NCI-H748 treated with DMSO at 0.1 percent for 48 hours (cell line): ENCODE results near the gene CEACAM1.
"Not testable (repeated sequence)": the region's sequence is repeated elsewhere in the genome, so short reads cannot be mapped to it uniquely, and the experiment has no call there.

Experiments
- DNase-seq: peaks from one replicate; lab custom pipeline; 2025; lab: John Stamatoyannopoulos, UW

Gene CEACAM1

DNA sequence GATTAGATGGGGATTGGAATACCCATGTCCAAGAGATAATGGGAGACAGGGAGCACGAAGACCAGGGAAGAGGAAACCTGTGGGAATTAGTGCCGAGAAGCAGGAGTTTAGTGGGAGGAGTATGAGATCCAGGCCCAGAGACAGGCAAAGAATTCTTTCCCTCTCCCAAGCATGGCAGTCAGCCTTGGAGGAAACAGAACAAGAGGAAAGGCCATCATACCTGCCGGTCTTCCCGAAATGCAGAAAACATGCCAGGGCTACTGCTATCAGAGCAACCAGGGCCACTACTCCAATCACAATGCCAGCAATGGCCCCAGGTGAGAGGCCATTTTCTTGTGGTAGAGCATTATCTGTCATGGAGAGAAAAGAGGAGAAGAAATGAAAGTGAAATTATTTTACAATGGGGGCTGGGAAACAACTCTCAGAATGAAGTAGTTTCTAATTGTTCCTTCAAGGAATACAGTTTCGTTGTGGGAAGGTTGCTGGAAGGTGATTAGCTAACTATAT lies 16.1 kb downstream of the CEACAM1 start:
- DNase-seq, result no peak

DNA sequence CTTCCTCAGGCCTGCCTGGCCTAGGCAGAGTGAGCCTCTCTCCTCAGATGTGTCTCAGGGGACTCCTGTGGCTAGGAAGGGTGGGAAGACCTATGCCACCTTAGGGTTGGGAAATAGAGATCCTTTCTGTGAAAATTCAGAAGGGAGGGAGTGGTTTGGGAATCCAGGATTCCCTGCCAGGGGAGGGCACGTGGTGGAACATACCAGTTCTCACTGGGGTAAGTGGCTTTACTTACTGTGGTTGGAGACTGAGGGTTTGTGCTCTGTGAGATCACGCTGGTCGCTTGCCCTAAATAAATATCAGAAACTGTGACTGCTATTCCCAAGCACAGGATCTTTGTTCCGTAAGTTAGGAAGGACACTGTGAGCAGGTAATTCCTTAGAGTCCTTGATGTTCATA lies 16.9 kb downstream of the CEACAM1 start:
- no peak for DNase-seq

DNA sequence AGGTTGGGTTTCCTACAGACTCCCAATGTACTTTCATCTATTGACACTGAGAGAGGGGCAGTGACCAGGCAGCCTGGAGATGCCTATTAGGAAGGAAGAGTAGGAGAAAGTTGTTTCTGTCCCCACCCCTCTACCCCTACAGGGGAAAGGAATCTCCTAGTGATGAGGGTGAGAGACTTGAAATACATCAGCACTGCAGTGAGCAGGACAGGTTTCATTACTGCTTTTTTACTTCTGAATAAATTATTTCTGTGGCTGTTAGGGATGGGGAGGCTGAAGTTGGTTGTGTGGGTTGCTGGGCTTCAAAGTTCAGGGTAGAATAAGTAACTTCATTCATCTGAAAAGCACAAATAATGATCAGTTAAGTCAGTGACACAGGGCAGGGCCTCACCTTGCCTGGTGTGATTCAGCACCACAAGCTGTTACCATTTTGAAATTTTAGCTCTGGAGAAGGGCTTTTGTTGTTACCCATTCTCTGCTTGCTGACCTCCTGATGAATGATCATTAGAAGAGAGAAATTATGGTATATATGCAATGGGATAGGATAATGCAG lies 19.3 kb downstream of the CEACAM1 start:
- no peak for DNase-seq

DNA sequence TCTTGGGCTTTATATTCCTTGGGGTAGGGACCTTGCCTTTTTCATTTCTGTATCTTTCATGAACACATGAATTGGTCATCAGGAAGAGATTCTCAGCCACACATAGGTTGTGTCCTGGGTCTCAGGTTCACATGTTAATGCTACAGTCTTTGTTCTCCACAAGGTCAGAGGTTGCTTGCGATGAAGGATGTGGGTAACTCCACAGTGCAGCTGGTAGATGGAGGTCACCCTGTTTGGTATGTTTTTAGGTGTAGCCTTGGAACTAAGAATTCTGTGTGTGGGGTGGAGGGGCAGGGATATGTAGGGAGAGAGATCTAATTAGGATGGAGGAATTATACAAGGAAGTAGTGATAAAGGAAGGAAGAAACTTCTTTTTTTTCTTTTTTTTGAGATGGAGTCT lies 23.2 kb downstream of the CEACAM1 start:
- DNase-seq, result no peak

DNA sequence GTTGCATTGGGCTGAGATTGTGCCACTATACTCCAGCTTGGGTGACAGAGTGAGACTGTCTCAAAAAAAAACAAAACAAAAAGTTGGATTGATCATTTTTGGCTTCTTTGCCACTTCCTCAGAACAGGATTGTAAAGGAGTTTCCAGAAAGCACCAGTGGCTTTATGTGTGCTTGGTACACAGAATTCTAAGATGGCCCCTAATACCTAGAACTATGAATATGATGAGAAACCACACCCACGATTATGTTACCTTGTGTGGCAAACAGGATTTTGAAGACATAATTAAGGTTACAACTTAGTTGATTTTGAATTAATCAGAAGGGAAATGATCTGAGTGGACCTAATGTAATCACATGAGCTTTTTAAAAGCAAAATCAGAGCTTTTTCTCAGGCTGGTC lies 26.5 kb downstream of the CEACAM1 start:
- DNase-seq, result no peak

DNA sequence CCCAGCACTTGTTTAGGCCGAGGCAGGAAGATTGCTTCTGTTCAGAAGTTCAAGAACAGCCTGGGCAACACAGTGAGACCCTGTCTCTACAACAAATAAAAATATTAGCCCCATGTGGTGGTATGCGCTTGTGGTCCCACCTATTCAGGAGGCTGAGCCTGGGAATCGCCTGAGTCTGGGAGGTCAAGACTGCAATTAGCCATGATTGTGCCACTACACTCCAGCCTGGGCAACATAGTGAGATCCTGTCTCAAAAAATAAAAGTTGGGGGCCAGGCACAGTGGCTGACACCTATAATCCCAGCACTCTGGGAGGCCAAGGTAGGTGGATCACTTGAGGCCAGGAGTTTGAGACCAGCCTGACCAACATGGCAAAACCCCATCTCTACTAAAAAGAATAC lies 27.0 kb downstream of the CEACAM1 start:
- not testable (repeated sequence) for DNase-seq

DNA sequence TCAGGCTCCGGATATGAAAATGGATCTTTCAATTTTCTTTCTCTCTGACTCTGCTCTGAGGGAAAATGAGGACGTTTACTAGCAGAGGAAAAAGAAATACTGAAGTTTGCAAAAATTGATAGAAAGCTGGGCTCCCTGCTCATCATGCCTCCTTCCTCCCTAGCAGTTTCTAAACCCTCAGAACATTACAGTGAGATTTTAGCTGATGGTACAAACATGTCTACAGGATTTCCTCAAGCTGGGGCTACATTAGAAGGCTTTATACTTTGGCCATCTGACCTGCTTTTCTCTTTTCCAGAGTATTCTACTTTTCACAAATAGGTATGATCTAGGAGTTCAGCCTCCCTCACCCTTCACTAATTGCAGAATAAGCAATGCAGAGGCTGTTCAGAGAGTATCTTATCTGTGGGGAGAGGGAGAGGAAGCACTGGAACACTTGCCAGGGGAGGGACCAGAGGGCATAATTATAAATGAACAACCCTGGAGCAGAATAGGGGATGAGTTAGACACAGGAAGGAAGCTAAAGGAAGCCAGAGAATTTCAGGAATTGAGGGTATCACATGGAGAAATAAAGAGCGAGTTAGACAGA lies 30.0 kb downstream of the CEACAM1 start:
- no peak for DNase-seq

DNA sequence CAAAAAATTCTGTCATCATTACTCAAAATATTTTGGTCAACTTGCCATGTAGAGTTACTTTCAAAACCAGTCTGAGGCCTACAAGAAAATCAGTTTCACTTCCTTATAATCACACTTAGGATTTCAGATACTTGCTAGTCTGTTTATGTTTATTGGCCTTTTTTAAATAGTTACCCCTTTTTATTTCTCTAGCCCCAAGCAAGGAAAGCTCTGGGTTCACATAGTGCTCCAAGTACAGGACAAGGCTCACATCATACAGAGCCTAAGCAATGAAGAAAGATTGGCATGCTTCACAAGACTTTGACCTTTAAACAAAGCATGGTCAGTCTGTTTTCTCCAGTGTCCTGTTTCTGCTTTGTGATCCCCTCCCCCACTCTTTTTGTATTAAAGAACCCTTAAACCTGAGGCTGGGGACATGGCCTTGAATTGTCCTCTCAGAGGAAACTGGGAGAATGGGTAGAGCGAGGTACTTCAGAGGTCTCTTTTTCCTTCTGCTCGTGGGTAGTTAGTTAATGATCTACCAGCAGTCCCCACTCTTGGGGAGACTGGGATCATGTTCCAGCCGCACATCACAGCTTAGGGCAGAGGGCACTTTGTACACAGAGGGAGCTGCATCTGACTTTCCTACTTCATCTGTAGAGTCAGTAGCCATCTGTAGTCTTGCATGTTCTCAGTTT lies 30.7 kb downstream of the CEACAM1 start:
- no peak for DNase-seq

DNA sequence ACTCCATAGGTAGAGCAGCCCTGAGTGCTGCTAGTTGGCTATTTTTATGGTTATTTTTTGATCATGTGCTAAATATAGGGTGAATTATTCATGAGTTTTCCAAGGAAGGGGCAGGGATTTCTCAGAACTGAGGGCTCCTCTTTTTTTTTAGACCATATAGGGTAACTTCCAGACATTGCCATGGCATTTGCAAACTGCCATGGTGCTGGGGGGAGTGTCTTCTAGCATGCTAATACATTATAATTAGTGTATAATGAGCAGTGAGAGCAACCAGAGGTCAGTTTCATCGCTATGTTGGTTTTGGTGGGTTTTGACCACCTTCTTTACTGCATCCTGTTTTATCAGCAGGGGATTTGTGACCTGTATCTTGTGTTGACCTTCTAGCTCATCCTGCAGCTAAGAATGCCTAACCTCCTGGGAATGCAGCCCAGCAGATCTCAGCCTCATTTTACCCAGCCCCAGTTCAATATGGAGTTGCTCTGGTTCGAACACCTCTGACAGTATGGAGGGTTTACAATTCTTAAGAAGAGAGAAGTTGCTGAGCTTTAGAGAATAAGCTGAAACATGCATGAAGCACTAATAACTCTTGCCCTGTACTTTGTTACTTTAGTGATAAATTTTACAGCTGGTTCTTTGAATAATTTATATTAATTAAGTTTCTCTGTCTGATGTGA lies 31.7 kb downstream of the CEACAM1 start:
- no peak for DNase-seq

DNA sequence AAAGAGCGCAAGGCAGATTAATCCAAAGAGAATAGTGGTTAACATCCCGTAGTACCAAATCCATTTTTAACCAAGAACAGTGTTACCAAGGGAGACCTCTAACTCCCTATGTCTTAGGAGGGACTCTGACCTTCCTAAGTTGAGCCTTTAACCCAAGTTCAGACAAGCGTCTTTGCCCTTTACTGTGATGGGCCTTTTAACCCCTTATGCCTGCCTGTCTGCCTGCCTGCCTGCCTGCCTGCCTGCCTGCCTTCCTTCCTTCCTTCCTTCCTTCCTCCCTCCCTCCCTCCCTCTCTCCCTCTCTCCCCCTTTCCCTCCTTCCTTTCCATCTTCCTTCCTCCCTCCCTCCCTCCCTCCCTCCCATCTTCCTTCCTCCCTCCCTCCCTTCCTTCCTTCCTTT lies 32.6 kb downstream of the CEACAM1 start:
- no peak for DNase-seq

DNA sequence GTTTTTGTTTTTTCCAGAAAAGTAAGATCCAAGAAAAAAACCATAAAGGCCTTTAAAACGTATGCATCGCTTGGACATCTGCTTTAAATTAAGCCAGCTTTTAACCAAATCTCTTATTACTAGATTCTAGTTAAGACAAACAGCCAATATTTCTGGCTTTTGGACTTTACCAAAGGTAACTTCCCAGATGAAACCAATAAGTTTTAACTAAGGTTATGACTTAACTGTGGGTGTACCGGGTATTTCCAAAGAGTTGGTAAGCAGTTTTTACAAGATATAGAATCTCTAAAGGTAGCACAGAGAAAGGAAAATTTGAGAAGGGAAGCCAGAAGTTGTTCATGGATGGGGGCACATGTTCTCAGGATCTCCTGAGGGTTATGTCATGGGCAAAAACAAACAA lies 34.0 kb downstream of the CEACAM1 start:
- DNase-seq, result no peak

DNA sequence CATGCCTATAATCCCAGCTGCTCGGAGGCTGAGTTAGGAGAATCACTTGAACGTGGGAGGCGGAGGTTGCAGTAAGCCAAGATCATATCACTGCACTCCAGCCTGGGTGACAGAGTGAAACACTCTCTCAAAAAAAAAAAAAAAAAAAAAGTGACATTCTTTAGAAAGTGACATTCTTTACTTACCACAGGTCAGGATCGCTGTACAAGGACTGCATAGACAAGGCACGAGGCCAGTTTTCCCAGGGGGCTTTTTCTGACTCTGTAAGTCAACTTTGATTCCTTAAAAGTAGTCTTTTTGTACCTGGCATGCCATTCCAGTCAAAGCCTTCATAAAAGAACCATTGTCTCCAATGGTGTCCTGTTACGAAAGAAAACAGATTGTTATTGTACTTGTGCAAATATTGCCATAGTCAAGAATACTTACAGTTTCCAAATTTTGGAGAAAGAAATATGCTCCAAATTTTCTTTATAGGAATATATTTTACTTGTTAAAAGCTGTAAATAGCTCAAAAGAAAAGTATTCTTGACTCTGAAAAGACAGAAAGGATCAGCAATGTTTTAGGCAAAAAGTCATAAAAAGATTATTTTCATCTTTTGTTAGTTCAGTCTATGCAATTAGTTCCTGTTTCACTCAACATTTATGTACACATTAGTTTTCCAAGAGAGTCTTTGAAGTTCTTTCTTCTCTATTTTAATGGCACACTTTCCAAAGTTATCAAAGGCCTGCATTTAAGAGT lies 39.3 kb downstream of the CEACAM1 start:
- DNase-seq, result no peak

DNA sequence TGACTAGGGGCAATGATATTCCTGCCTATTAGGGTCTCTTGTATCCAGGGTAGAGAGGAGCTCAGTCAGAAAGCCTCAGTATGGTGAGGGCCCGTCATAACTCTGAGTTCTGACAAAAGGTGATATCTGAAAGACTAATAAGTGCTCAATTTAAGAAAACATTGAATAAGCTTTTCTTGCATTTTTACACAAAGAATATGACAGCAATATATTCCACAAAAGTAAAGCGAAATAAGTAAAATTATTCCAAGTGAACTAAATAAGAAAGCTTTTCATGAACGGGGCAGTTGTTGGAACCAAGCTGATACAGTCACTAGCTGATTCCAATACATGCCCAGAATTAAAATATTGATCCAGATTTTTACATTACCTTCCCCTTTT lies 40.5 kb downstream of the CEACAM1 start:
- no peak for DNase-seq

DNA sequence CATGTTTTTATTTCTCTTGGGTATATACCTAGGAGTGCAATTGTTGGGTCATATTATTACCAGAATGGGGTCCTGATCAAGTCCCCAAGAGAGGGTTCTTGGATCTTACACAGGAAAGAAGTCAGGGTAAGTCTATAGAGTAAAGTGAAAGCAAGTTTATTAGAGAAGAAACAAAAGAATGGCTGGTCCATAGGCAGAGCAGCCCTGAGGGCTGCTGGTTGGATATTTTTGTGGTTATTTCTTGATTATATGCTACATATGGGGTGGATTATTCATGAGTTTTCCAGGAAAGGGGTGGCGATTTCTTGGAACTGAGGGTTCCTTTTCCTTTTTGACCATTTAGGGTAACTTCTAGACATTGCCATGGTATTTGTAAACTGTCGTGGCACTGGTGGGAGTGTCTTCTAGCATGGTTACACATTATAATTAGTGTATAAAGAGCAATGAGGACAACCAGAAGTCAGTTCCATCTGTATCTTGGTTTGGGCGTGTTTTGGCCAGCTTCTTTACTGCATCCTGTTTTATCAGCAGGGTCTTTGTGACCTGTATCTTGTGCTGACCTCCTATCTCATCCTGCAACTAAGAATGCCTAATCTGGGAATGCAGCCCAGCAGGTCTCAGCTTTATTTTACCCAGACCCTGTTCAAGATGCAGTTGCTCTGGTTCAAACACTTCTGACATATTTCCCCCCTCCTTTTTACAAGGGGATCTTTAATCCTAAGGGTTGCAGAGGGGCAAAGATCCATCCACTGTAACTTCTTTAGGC lies 41.1 kb downstream of the CEACAM1 start:
- DNase-seq, result no peak

DNA sequence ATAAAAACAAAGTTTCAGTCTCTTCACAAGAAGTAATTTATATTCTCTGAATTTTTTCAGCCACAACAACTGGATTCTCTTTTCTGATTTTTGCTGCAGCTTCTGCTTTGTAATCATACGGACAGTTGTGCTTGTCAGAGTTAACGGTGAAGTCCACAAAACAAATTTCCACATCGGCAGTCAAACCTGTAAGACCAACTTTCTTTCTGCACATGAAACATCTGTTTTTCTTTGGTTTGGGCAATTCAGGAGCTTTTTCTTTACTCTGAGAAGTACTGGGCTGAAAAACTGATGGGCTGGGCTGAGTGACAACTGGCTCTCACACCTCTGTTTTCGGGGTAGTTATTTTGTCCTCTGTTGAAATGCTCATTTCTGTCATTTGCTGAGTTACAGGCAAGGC lies 43.2 kb downstream of the CEACAM1 start:
- not testable (repeated sequence) for DNase-seq

DNA sequence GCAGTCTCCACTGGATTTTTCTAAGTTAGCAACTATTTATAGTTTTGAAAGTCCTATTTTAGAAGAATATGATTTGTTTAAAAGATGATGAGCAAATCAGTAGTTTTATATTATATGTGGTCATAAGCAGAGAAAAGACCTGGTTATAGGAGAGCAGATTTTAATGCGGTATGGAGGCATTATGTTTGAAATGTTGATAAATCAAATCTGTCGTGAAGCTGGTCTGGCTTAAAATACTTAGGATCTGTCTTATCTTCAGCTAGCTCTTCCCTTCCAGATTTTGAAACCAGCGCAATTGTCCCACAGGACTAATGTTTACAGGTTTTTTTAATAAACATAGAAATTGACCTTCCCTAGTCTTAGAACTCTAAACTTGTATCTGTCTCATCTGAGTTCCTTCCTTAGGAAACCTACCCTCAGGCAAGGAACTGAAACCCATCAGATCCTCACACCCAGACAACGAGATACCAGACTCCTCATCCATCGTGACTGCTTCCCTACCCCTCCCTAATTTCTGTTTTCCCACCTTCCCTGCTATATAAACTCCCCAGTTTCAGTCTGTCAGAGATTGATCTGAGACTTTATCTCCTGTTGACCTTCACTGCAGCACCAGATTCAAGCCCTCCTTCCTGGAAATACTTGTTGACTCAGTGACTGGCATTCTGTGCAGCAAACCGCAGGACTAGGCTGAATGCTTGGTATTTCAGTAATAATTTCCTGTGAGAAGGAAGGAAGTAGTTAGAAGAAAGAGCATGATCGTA lies 47.8 kb downstream of the CEACAM1 start:
- DNase-seq, result no peak

DNA sequence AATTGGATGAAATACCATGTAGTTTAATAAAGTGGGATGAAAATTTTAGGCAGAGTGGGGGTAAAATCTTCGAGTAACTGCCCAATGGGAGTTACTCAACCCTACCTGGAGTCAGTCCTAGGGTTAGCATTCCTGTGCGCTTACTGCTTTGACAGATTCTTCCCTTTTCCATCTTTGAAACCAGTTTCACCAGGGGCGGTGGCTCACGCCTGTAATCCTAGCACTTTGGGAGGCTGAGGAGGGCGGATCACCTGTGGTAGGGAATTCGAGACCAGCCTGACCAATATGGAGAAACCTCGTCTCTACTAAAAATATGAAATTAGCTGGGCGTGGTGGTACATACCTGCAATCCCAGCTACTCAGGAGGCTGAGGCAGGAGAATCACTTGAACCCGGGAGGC lies 48.5 kb downstream of the CEACAM1 start:
- DNase-seq, result no peak

DNA sequence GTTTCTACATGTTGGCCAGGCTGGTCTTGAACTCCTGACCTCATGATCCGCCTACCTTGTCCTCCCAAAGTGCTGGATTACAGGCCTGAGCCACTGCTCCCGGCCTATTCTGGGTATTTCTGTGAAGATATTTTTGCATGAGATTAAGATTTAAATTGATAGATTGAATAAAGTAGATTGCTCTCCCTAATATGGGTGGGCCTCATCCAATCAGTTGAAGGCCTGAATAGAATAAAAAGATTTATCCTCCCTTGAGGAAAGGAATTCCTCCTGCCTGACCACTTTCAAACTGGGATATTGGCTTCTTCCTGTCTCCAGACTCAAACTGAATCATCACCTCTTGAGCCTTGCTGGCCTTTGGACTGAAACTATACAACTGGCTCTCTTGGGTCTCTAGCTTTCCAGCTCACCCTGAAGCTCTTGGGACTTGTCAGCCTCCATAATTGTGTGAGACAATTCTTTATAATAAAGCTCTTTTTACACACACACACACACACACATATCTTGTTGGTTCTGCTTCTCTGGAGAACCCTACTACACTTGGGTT lies 49.4 kb downstream of the CEACAM1 start:
- DNase-seq, result no peak

DNA sequence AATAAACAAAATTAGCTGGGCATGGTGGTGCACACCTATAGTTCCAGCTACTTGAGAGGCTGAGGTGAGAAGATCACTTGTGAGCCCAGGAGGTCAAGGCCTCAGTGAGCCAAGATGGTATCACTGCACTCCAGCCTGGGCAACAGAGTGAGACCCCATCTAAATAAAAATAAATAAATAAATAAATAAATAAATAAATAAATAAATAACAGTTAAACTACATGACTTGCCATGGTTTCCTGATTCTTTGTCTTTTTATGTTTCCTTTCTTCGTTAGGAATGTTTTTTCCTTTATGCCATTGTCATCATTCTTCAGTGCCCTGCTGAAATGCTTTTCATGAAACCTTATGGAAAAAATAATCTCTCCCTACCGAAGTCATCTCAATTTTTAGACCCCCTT lies 50.3 kb downstream of the CEACAM1 start:
- DNase-seq, result no peak

DNA sequence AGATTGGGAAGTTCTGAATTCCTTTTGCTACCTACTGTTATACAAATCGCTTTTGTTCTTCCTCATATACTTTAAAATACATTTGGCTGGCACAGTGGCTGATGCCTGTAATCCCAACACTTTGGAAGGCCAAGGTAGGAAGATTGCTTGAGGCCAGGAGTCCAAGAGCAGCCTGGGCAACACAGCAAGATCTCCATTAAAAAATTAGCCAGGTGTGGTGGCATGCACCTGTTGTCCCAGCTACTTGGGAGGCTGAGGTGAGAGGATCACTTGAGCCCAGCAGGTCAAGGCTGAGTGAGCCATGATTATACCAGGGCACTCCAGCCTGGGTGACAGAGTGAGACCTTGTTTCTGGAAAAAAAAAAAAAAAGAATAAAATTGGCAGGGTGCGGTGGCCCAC lies 51.2 kb downstream of the CEACAM1 start:
- no peak for DNase-seq

DNA sequence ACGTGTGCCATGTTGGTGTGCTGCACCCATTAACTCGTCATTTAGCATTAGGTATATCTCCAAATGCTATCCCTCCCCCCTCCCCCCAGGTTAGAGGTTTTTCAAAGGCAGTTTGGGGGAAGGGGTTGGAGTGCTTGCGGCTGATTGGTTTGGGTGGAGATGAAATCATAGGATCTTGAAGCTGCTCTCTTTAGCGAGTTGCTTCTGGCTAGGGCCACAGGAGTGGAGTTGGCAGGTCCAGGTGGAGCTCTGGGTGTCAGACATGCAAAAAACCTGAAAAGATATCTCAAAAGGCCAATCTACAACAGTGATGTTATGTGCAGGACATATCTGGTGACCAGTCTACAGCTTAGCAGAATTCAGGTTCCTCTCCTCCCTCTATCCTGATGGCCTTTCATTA lies 52.9 kb downstream of the CEACAM1 start:
- DNase-seq, result no peak
